Lung microvascular endothelial cell (primary cell): ENCODE results near the gene AMH. TPM values are rescaled to one million over a fixed set of nuclear protein-coding genes. Genes with fewer than 3 reads are reported as not detected.

Source experiments
- DNase-seq, 2 donors: peaks; one replicate each; pipeline versions ENCODE4 v3.0.0 to v3.0.0-alpha.2; 2010; ENCODE audit warnings: low read depth in 2 of 2
- total RNA-seq: library from RNA; depleted of rRNA; stranded (reverse); fragments of >200 nt; gene quantifications from 2 replicates; pipeline ENCODE4 v1.2.1, GENCODE V29; 2014

Gene AMH
- total RNA-seq, 1 donor from 2014 or later: 3.6 TPM

GRCh38 chr19:2221250-2221831, 27.8 kb upstream of the AMH start:
- DNase-seq: peak in 1 of 2 donors; percentile 57

DNA sequence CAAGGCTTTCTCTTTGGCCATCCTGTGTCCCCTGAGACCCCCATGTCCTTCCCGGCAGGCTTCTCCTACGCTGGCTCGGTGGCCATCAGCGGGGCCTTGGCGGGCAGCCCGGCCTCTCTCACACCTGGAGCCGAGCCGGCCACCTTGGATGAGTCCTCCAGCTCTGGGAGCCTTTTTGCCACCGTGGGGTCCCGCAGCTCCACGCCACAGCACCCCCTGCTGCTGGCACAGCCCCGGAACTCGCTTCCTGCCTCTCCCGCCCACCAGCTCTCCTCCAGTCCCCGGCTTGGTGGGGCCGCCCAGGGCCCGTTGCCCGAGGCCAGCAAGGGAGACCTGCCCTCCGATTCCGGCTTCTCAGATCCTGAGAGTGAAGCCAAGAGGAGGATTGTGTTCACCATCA, 27.2 kb upstream of the AMH start:
- peak in 1 of 2 donors; percentile 34 for DNase-seq

- no peak for DNase-seq
Measured at GRCh38 chr19:2223391-2223790, 25.7 kb upstream of the AMH start.

GRCh38 chr19:2223959-2224358, 25.2 kb upstream of the AMH start:
- DNase-seq: no peak

DNA sequence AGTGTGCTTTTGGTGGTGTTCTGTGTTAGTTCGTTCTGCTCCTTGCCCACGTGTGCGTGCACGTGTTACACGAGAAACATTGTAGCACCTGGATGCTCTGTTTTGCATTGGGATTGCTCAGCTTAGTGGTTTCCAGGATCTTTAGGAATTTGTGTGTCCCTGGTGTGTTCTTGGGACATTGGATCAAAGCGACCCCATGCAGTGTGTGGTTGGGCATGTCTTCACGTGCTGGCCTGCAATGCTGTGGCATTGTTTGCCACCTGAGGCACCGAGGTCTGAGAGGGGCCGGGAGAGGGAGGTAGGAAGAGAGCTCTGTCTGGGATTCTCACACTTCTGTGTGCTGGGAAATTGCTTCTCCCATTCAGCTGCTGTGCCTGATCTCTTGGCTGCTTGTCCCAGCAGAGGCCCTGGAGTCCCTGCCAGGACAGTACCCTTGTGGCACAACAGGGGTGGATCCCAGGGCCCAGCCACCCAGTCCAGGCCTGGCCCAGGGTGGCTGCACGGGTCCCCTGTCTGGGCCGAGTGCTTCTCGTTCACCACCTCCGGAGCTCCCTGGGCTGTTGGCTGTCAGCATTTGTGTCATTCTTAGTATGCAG, 24.3 kb upstream of the AMH start:
- no peak for DNase-seq

- no peak for DNase-seq
Measured at GRCh38 chr19:2225415-2226050, 23.6 kb upstream of the AMH start.

GRCh38 chr19:2226051-2226839, 22.9 kb upstream of the AMH start:
- no peak for DNase-seq

DNA sequence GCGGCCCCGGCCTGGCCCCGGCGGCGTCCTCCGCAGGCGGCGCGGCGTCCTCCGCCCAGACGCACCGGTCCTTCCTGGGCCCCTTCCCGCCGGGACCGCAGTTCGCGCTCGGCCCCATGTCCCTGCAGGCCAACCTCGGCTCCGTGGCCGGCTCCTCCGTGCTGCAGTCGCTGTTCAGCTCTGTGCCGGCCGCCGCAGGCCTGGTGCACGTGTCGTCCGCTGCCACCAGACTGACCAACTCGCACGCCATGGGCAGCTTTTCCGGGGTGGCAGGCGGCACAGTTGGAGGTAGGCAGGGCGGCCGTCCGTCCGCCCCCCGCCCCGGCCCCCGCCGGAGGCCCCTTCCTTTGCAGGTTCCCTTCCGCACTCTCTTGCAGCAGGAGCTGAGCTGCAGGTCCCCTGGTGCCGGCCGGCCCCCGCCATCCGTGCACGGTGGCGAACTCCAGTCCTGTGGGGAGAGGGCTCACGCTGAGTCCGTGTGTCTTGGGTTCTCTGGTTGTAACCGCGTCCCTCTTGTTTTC, 22.2 kb upstream of the AMH start:
- DNase-seq: no peak

DNA sequence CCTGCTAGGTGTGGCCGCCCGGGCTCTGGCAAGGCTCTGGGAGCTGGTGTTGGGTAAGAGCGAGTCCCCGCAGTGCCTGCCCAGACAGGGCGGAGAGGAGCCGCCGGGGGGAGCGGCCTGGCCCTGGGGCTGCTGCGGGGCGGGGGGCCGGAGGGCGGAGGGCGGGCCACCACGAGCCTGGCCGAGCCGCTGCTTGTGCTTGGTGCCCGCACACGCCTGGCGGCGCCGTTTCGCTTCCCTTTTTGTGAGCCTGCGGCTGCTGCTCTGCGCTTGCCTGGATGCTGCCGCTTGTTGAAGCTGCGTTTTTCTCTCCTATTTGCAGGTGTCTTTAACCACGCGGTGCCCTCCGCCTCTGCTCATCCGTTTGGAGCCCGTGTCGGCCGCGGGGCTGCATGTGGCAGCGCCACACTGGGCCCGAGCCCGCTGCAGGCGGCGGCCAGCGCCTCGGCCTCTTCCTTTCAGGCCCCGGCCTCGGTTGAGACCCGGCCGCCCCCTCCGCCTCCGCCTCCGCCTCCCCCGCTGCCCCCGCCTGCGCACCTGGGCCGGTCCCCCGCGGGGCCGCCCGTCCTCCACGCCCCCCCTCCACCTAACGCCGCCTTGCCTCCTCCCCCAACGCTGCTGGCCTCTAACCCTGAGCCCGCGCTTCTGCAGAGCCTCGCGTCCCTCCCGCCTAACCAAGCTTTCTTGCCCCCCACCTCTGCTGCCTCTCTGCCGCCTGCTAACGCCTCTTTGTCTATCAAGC, 21.5 kb upstream of the AMH start:
- DNase-seq: no peak

DNA sequence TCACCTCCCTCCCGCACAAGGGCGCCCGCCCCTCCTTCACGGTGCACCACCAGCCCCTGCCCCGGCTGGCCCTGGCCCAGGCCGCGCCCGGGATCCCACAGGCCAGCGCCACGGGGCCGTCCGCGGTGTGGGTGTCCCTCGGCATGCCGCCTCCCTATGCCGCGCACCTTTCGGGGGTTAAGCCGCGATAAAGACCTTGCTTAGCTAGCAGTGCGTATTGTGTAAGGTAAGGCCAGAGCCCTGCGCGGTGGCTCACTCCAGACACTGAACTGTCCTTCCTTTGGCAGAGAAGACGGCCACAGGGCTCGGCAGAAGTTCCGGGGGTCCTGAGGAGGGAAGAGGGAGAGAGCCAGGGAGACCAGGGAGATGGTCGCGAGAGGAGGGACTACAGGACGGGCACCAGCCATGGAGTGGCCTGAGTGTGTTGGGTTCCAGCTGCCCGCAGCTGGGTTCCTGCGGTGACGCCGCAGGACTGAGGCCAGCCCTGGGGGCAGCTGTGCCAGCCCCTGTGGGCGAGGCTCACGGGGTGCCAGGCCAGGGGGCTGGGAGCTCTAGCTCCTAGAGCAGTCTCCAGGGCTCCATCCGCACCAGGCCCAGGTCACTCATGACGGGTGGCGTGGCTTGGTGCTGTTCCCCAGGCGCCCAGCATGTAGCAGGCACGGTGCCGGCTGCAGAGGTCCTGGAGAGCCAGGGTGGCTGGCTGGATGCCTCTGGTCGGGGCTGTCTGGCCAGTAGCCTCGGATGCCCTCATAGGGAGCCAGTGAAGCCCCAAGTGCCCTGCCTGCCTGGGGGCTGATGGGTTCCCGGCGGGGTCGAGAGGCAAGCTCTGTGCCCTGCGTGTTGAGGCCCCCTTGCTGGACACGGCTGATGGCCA, 20.7 kb upstream of the AMH start:
- no peak for DNase-seq

DNA sequence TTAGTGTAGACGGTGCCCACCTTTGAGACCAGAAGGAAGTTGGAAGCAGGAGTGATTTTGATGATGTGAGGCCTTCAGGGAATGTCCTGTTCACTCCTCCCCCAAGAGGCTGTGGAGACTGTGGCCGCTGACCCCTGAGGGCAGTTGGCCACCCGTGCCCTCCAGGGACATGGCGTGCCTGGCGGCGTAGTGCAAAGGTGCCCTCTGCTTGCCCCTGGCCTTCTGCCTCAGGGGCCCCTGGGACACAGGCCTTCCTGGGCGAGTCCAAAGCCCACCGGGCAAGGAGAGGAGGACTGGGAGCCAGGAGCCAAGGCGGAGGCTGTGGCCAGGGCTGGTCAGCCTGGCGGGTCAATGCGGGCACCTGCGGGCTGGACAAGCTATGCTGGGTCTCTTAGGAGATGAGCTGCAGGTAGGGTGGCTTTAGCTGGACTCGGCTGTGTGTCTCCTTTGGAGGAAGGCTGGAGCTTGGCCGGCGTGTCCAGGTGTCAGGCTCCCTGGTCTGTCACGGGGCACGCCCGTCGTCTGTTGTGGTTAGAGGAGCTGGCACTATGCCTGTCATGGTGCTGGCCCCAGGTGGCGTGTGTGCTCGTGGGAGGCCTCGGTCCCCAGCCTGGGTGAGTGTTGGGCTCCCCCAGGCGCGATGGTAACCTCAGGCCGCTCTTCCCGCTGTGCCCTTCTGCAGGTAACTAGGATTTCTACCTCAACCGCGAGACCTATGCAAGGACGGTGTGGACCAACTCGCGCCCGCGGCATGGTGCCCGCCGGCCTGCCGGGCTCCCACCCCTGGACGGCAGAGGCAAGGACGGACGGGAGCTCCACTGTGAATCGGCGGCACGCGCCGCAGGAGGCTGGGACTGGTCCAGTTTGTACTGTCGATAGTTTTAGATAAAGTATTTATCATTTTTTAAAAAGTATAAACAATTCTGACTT, 19.8 kb upstream of the AMH start:
- DNase-seq: no peak

GRCh38 chr19:2230033-2230531, 19.0 kb upstream of the AMH start:
- DNase-seq: no peak

GRCh38 chr19:2230807-2231533, 18.2 kb upstream of the AMH start:
- no peak for DNase-seq

DNA sequence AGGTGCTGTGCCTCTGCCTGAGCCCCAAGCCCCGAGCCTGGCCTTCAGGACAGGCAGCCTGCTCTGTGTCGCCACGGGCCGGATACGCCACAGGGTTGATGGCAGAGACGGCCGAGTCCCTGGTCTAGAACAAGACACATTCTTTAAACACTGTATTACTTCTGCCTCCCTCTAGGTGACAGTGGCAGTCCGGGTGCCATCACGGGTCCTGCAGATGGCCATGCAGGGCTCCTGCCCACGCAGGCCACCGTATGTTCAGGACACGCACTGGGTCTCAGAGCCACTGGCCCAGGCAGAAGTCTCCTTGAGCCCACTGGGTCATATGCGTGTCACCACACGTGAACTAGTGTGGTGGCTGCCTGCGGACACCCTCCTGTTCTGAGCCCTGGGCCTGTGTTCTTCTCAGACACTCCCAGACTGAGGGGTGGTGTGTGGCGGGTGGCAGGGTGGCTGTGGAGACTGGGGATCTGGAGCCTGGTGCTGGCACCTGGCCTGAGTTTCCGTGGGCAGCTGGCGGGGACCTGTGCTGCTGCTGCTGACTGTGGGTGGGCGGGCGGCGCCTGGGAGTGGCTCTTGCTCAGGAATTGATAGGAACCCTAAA, 17.4 kb upstream of the AMH start:
- DNase-seq: peak in 1 of 2 donors; percentile 46

DNA sequence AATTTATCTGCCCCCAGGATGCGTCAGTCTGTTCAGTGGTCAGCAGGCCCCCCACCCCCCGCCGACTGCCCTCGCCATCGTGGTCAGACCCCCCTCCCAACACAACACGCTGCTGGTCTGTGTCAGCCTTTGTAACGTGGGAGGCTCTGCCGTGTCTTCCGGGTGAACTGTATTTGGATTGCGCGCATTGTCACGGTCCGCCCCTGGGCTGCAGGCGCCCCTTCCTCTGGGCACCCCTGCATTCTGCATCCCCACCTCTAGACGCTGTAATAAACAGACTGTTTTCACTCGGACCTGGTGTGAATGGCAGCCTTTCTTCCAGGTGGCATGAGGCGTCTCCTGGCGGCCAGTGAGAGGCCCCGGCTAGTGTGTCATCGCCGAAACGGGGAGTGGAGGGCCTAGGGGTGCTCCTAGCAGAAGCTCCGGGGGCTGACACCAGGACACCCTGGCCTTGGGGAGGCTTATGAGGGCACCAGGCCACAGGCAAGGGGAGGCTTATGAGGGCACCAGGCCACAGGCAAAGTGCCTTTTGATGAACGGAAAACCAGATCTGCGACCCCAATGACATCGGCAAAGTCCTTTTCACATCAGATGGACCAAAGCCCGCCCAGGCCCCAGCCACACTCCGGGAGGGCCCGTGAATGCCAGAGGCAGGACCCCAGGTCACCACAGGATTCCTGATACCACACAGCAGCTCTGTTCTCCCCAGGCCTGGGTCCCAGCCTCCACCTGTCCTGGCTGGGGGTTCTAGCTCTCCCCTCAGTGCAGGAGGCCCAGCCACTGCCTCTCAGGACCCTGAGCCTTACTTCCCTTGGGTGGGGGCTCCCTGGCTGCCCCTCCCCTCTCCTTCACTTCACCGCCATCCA, 16.6 kb upstream of the AMH start:
- no peak for DNase-seq

DNA sequence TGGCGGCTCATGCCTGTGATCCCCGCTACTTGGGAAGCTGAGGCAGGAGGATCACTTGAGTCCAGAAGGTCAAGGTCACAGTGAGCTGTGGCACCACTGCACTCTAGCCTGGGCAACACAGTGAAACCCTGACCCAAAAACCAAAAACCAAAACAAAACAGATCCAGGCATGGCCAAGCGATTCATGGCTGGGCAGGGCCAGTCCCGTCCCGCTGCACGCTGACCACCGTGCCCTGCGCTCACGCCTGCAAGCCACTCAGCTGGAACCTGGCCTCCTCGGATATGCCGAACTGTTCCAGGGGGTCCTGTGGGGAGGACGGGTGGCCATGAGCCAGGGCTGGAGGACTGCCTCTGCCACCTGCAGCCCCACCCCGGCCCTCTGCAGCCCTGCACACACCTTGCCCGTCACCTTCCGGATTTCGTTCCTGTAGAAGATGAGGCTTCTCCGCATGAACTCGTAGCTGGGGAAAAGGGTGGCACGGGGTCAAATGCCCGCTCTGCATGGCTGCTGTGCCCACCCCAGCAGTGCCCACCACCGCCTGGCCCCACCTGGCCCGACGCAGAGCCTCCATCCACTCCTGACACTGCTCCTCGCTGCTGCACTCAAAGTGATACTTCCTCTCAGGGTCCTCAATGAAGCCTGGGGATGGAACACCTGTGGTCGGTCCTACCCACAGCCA, 15.4 kb upstream of the AMH start:
- DNase-seq: no peak

GRCh38 chr19:2234996-2235380, 14.1 kb upstream of the AMH start:
- DNase-seq: no peak
